Stomach smooth muscle (tissue), 2 donors: ENCODE data around the gene SLC12A7.
"Not testable (repeated sequence)": the region's sequence is repeated elsewhere in the genome, so short reads cannot be mapped to it uniquely, and the experiment has no call there.

Experiments used
- H3K27ac ChIP-seq: one replicate; pipeline ENCODE4 v1.7.0; 2013; ENCODE audit warnings: mild to moderate bottlenecking, low read length, inconsistent platforms
- H3K27me3 ChIP-seq, 2 donors: one replicate each; pipeline ENCODE4 v1.7.0; 2013; ENCODE audit warnings: low read length in 2 of 2; ENCODE audit not compliant: insufficient read depth in 2 of 2, control insufficient read depth in 1 of 2
- H3K36me3 ChIP-seq, 2 donors: one replicate each; pipeline ENCODE4 v1.7.0; 2013; ENCODE audit warnings: low read length in 2 of 2; ENCODE audit not compliant: control insufficient read depth in 2 of 2, insufficient read depth in 2 of 2
- H3K4me1 ChIP-seq: one replicate; pipeline ENCODE4 v1.7.0; 2013; ENCODE audit warnings: low read length; ENCODE audit not compliant: control insufficient read depth, insufficient read depth
- H3K4me3 ChIP-seq, 2 donors: one replicate each; pipeline ENCODE4 v1.7.0; 2013; ENCODE audit warnings: low read length in 2 of 2
- H3K9ac ChIP-seq, 2 donors: one replicate each; pipeline ENCODE4 v1.7.0; 2013; ENCODE audit warnings: low read length in 2 of 2, mild to moderate bottlenecking in 1 of 2
- H3K9me3 ChIP-seq, 2 donors: one replicate each; pipeline ENCODE4 v1.7.0; 2013; ENCODE audit warnings: low read length in 2 of 2; ENCODE audit not compliant: control insufficient read depth in 2 of 2
- donor health status: healthy.
- donor health status: Pancreatic carcinoma.

The SLC12A7 gene

DNA sequence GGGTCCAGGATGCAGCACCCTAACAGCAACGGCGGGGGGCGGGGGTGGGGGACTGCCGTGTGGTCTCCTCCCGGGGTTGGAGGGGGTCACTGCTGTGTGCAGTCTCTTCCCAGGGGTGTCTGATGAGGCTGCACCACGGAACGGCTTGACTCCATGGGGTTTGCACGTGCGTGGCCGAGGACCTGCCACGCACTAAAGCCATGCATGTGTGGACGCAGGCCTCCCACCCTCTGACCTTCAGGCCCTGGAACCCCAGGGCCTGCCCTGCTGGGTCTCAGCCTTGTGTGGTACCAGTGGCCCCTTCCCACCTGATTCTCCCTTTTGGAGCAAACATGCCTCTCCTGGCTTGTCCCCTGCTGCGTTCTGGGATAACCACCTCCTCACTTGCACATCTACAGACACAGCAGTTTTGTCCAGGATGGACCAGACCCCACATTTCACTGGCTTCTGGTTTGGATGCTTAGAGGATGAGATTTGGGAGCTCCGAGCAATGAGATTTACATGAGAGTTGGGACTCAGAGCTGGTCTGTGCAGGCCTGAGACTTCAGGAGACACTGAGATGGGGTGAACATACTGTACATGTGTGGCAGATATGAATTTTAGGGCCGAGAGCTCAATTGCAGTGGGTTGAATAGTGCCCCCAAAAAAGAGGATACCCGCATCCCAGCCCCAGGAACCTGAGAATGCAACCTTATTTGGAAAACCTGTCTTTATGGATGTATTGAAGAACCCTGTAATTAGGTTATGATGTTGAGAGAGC, 45.8 kb downstream of the SLC12A7 start:
- peaks cover 2% of the 10 kb centered on the region for H3K4me1 ChIP-seq
- no peaks in the 10 kb centered on the region for H3K9me3 ChIP-seq
- no peak overlapping the region for H3K4me3 ChIP-seq
- peaks cover 13% of the 10 kb centered on the region in 2 donors for H3K36me3 ChIP-seq
- no peak overlapping the region for H3K9ac ChIP-seq
- no peak overlapping the region for H3K27ac ChIP-seq
- H3K27me3 ChIP-seq, result no peaks in the 10 kb centered on the region

GRCh38 chr5:1065143-1065750, 46.6 kb downstream of the SLC12A7 start:
- H3K9me3 ChIP-seq, result no peaks in the 10 kb centered on the region
- H3K4me1 ChIP-seq, result peaks cover 2% of the 10 kb centered on the region
- H3K27me3 ChIP-seq, result no peaks in the 10 kb centered on the region
- H3K36me3 ChIP-seq, result peaks cover 14 to 15% of the 10 kb centered on the region in 2 donors
- no peak overlapping the region for H3K9ac ChIP-seq
- H3K4me3 ChIP-seq, result no peak overlapping the region
- no peak overlapping the region for H3K27ac ChIP-seq

DNA sequence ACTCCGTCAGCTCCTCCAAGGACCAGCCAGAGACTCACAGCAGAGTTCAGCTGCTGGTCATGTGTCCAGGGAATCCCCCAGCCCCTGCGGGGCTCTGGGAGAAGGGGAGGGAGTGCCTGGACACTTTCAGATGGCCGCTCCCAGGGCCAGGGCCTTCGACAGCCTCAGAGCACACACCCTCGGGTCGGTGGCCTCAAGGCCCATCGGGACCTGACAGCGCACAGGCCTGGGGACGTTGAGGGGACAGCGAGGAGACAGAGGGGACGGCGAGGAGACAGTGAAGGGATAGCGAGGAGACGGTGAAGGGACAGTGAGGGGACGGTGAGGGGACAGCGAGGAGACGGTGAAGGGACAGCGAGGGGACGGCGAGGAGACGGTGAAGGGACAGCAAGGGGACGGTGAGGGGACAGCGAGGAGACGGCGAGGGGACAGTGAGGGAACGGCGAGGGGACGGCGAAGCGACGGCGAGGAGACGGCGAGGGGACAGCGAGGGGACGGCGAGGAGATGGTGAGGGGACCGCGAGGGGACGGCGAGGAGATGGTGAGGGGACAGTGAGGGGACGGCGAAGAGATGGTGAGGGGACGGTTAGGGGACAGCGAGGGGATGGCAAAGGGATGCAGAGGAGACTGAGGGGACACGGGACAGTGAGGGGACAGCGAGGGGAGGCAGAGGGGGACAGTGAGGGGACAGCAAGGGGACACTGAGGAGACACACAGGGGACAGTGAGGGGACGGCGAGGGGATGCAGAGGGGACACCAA, 47.3 kb downstream of the SLC12A7 start:
- Histone ChIP-seq H3K4me3 (no peak overlapping the region), H3K9me3 (no peaks in the 10 kb centered on the region), H3K36me3 (peaks cover 18 to 21% of the 10 kb centered on the region in 2 donors), H3K27me3 (no peaks in the 10 kb centered on the region), H3K4me1 (peaks cover 2% of the 10 kb centered on the region), H3K9ac (no peak overlapping the region), H3K27ac (no peak overlapping the region)

DNA sequence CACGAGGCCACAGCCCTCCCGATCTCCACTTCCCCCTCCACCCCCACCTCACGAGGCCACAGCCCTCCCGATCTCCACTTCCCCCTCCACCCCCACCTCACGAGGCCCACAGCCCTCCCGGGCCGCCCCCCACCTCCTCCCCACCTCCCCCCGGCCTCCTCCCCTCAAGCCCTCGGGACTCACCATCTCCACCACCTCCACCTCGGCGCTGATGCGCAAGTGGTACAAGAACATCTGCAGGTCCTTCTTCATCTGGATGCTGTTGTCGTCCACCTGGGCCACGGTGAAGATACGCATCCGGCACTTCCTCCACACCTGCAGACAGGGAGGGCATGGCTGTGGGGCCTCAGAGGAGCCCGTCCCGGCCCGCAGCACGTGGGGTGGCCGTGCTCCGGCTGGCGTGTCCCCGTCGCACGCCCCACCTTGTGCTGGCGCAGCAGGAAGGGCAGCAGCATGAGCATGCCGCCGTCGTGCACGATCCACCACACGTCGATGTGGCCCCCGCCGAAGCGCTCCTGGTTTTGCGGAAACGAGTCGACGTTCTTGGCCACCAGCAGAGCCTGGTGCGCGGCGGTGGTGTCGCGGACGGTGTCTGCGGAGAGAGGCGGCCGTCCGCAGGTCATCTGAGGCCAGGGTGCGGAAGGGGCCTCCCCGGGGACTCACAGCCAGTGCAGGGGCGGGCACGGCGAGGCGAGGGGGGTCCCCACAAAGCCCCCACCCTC, 48.0 kb downstream of the SLC12A7 start:
- Histone ChIP-seq H3K4me1 (peaks cover 2% of the 10 kb centered on the region), H3K9ac (no peak overlapping the region), H3K9me3 (no peaks in the 10 kb centered on the region), H3K36me3 (peaks cover 14 to 21% of the 10 kb centered on the region in 2 donors), H3K27ac (no peak overlapping the region), H3K27me3 (no peaks in the 10 kb centered on the region), H3K4me3 (no peak overlapping the region)

- Histone ChIP-seq H3K27ac (no peak overlapping the region), H3K4me1 (no peaks in the 10 kb centered on the region), H3K4me3 (no peak overlapping the region), H3K36me3 (peaks cover 12 to 21% of the 10 kb centered on the region in 2 donors), H3K27me3 (no peaks in the 10 kb centered on the region), H3K9ac (no peak overlapping the region), H3K9me3 (no peaks in the 10 kb centered on the region)
Observed at GRCh38 chr5:1062761-1063568, 48.9 kb downstream of the SLC12A7 start.

GRCh38 chr5:1061916-1062315, 49.9 kb downstream of the SLC12A7 start:
- no peak overlapping the region for H3K9ac ChIP-seq
- H3K36me3 ChIP-seq, result peaks cover 12 to 21% of the 10 kb centered on the region in 2 donors

DNA sequence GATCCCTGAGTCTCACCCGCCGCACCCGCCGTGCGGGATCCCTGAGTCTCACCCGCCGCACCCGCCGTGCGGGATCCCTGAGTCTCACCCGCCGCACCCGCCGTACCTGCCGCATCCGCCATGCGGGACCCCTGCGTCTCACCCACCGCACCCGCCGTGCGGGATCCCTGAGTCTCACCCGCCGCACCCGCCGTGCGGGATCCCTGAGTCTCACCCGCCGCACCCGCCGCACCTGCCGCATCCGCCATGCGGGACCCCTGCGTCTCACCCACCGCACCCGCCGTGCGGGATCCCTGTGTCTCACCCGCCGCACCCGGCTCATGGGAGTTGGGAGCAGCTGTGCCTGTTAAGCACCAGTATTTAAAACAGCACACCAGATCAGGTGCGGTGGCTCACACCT, 50.6 kb downstream of the SLC12A7 start:
- H3K27me3 ChIP-seq, H3K27ac ChIP-seq, H3K9me3 ChIP-seq, H3K4me1 ChIP-seq, H3K4me3 ChIP-seq, H3K9ac ChIP-seq: not testable (repeated sequence)
- H3K36me3 ChIP-seq, result peaks cover 15 to 21% of the 10 kb centered on the region in 2 donors

More at GRCh38 chr5:1061916-1062315, 49.9 kb downstream of the SLC12A7 start:
- H3K27ac ChIP-seq, result no peak overlapping the region
- H3K27me3 ChIP-seq, result no peaks in the 10 kb centered on the region
- no peaks in the 10 kb centered on the region for H3K9me3 ChIP-seq
- H3K4me1 ChIP-seq, result no peaks in the 10 kb centered on the region
- H3K4me3 ChIP-seq, result no peak overlapping the region

GRCh38 chr5:1060535-1060981, 51.3 kb downstream of the SLC12A7 start:
- Histone ChIP-seq H3K36me3 (peaks cover 15 to 21% of the 10 kb centered on the region in 2 donors), H3K27me3 (no peaks in the 10 kb centered on the region), H3K4me1 (no peaks in the 10 kb centered on the region), H3K9ac (no peak overlapping the region), H3K4me3 (no peak overlapping the region), H3K9me3 (no peaks in the 10 kb centered on the region), H3K27ac (no peak overlapping the region)

DNA sequence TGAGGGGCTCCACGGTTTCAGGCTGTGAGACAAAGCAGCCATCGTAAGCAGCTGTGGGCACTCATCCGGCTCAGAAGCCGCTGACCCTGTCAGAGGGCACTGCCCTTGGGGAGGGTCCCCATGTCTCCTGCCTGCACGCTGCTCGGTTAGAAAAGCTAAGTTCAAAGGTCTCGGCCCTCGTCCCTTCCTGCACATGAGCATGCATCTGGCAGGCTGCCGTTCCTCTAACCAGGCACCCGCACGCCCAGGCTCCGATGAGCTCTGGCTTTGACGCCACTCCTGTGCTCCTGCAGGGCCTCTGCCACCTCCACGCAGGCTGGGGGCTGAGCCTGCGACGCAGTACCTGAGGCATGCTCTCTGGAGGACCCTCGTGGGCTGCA, 52.0 kb downstream of the SLC12A7 start:
- Histone ChIP-seq H3K36me3 (peaks cover 21 to 22% of the 10 kb centered on the region in 2 donors), H3K27me3 (no peaks in the 10 kb centered on the region)

More for the DNA sequence above, 52.0 kb downstream of the SLC12A7 start:
- no peak overlapping the region for H3K9ac ChIP-seq
- no peaks in the 10 kb centered on the region for H3K4me1 ChIP-seq
- no peak overlapping the region for H3K4me3 ChIP-seq
- H3K27ac ChIP-seq, result no peak overlapping the region
- no peaks in the 10 kb centered on the region for H3K9me3 ChIP-seq
